ENCODE measurements around the gene YPEL1.
A peak's percentile ranks its signal among the peaks of the same experiment; 100 is the strongest.

YPEL1 gene

GRCh38 chr22:21652547-21653545 is 82.7 kb downstream of the YPEL1 start:
- DNase-seq = no peak

DNA sequence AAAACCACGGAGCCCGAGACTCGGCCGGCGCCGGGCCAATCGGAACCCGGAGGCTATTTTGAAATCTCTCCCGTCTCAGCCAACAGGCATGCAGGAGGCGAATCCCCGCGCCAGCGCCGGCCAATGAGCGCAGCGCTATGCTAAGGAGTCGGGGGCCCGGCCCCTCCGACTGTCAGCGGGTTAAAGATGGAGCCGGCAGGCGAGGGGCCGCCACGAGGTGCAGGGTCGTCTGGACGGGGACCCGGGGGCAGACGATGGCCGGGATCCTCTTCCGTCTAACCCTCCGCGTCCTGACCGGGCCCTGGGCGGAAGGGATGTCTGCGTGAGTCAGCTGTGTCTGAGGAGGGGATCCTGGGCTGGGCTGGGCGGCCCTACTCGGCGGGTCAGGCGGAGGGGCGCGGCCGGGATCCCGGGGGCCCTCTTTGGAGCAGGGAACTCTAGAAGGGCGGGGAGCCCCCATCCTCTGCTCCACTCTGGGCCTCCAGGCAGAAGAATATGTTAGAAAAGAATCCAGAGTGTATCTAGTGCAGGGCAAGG is 83.5 kb downstream of the YPEL1 start:
- DNase-seq = peak; percentile 93

- no peak for DNase-seq
These were observed 84.0 kb downstream of the YPEL1 start for GRCh38 chr22:21651521-21652009.

GRCh38 chr22:21650823-21651520 is 84.6 kb downstream of the YPEL1 start:
- DNase-seq = peak; percentile 23

GRCh38 chr22:21650280-21650679 is 85.3 kb downstream of the YPEL1 start:
- no peak for DNase-seq

All from NCI-H1092 (cell line).